ENCODE measurements around the gene RFNG. TPM values are rescaled to one million over a fixed set of nuclear protein-coding genes. Genes with fewer than 3 reads are reported as not detected.

Gene RFNG
- total RNA-seq, 1 donor from 2014 or later: 13.6 TPM

DNA sequence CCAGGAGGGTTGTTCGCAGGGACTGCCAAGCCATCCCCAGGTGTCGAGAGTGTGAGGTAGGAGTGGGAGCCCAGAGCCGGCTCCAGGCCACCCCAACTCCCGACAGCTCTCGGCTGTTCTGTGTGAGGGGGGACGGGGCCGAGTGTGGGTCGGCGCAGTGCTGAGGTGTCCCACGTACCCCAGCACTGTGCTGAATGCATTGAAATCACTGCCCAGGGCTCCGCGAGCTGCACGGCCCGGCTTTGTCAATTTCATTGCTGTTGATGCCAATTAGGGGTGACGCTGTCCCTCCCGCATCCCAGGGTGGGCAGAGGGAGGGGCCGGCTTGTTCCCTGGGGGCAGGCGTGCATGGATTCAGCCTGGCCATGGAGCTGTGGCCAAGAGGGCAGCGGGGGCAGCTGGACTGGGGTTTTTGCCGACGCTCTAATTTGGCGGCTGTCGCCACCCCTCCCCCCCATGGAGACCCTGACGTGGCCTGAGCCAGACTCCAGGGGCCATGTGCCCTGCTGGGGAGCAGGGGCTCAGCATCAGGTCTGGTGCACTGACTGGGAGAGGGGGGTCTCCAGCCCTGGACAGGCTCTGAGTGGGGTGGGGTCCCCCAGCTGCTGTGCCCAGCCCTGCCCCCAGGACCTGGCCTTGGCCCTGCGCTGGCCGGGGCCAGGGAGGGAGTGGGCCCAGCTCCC is 43.2 kb downstream of the RFNG start:
- TF ChIP-seq CTCF (IDR thresholded peaks at IDR 0.05) (no peak), EZH2 (IDR thresholded peaks at IDR 0.05) (no peak), EZH2phosphoT487 (IDR thresholded peaks at IDR 0.05) (no peak)
- no peaks in the 10 kb centered on the region for H3K9me3 ChIP-seq (ENCODE audit: low read depth)
- H3K27ac ChIP-seq: no peak overlapping the region
- no peaks in the 10 kb centered on the region for H3K27me3 Mint-ChIP-seq (ENCODE audit: insufficient read depth, low read depth)
- no peaks in the 10 kb centered on the region for H3K79me2 ChIP-seq (ENCODE audit: low read depth)
- H3K36me3 Mint-ChIP-seq: peaks cover 4% of the 10 kb centered on the region
- no peak overlapping the region for H3K4me3 Mint-ChIP-seq
- no peaks in the 10 kb centered on the region for H3K36me3 ChIP-seq
- DNase-seq (ENCODE audit: low spot score): no peak
- H3K4me3 ChIP-seq: no peak overlapping the region
- no peaks in the 10 kb centered on the region for H3F3A ChIP-seq (ENCODE audit: low read depth)
- peaks cover 3% of the 10 kb centered on the region for H4K20me1 ChIP-seq (ENCODE audit: low read depth)
- H2AFZ ChIP-seq (replicated peaks): no peak overlapping the region
- no peak overlapping the region for H3K27ac Mint-ChIP-seq
- no peaks in the 10 kb centered on the region for H3K9me3 Mint-ChIP-seq
- no peaks in the 10 kb centered on the region for H3K27me3 ChIP-seq
- no peak overlapping the region for H3K4me2 ChIP-seq
- H3K4me1 Mint-ChIP-seq: peaks cover 9% of the 10 kb centered on the region
- H3K4me1 ChIP-seq: no peaks in the 10 kb centered on the region
- H3K9ac ChIP-seq: no peak overlapping the region

GRCh38 chr17:82007495-82008257 is 43.9 kb downstream of the RFNG start:
- no peak for DNase-seq (ENCODE audit: low spot score)
- H3K9me3 ChIP-seq (ENCODE audit: low read depth): no peaks in the 10 kb centered on the region
- H3K4me2 ChIP-seq: no peak overlapping the region
- no peak overlapping the region for H3K4me3 ChIP-seq
- Mint-ChIP-seq H3K4me1 (peaks cover 11% of the 10 kb centered on the region), H3K27me3 (ENCODE audit: insufficient read depth, low read depth) (peaks cover 3% of the 10 kb centered on the region), H3K27ac (no peak overlapping the region), H3K9me3 (no peaks in the 10 kb centered on the region), H3K4me3 (no peak overlapping the region), H3K36me3 (peaks cover 4% of the 10 kb centered on the region)
- TF ChIP-seq CTCF (IDR thresholded peaks at IDR 0.05) (peak; percentile 15), EZH2 (IDR thresholded peaks at IDR 0.05) (no peak), EZH2phosphoT487 (IDR thresholded peaks at IDR 0.05) (no peak)
- H3K27ac ChIP-seq: no peak overlapping the region
- H3K27me3 ChIP-seq: no peaks in the 10 kb centered on the region
- H3K36me3 ChIP-seq: no peaks in the 10 kb centered on the region
- H3K79me2 ChIP-seq (ENCODE audit: low read depth): no peaks in the 10 kb centered on the region
- no peak overlapping the region for H3K9ac ChIP-seq
- H3K4me1 ChIP-seq: no peaks in the 10 kb centered on the region
- H4K20me1 ChIP-seq (ENCODE audit: low read depth): peaks cover 4% of the 10 kb centered on the region
- no peak overlapping the region for H2AFZ ChIP-seq (replicated peaks)
- H3F3A ChIP-seq (ENCODE audit: low read depth): no peaks in the 10 kb centered on the region

GRCh38 chr17:82007228-82007494 is 44.5 kb downstream of the RFNG start:
- Histone ChIP-seq H3K36me3 (no peaks in the 10 kb centered on the region), H3F3A (ENCODE audit: low read depth) (no peaks in the 10 kb centered on the region), H3K4me2 (no peak overlapping the region), H3K27ac (no peak overlapping the region), H3K9me3 (ENCODE audit: low read depth) (no peaks in the 10 kb centered on the region), H3K9ac (no peak overlapping the region), H3K4me1 (no peaks in the 10 kb centered on the region), H3K4me3 (no peak overlapping the region), H3K27me3 (no peaks in the 10 kb centered on the region), H3K79me2 (ENCODE audit: low read depth) (no peaks in the 10 kb centered on the region), H4K20me1 (ENCODE audit: low read depth) (peaks cover 4% of the 10 kb centered on the region), H2AFZ (replicated peaks) (no peak overlapping the region)
- no peak for TF ChIP-seq CTCF (IDR thresholded peaks at IDR 0.05)
- no peak for TF ChIP-seq EZH2phosphoT487 (IDR thresholded peaks at IDR 0.05)
- no peak for TF ChIP-seq EZH2 (IDR thresholded peaks at IDR 0.05)
- Mint-ChIP-seq H3K27ac (no peak overlapping the region), H3K36me3 (peaks cover 4% of the 10 kb centered on the region), H3K4me3 (no peak overlapping the region), H3K27me3 (ENCODE audit: insufficient read depth, low read depth) (peaks cover 3% of the 10 kb centered on the region), H3K4me1 (peaks cover 11% of the 10 kb centered on the region), H3K9me3 (no peaks in the 10 kb centered on the region)
- no peak for DNase-seq (ENCODE audit: low spot score)

Measured in neural progenitor cell (in vitro differentiated cells).